Ectodermal cell (in vitro differentiated cells): ENCODE measurements around the gene GMIP.
"Not testable (repeated sequence)": the region's sequence is repeated elsewhere in the genome, so short reads cannot be mapped to it uniquely, and the experiment has no call there.

Experiments
- H3K27ac ChIP-seq: 2 replicates; pipeline ENCODE4 v1.7.0; 2013; ENCODE audit warnings: mild to moderate bottlenecking, low read depth, low read length; ENCODE audit not compliant: insufficient read depth, poor library complexity, severe bottlenecking
- H3K27me3 ChIP-seq: 2 replicates; pipeline ENCODE4 v1.7.0; 2013; ENCODE audit warnings: mild to moderate bottlenecking, low read length; ENCODE audit not compliant: insufficient read depth, control insufficient read depth, poor library complexity, severe bottlenecking
- H3K36me3 ChIP-seq: one replicate; pipeline ENCODE4 v1.7.0; 2013; ENCODE audit warnings: low read length; ENCODE audit not compliant: control insufficient read depth, insufficient read depth
- H3K4me1 ChIP-seq: one replicate; pipeline ENCODE4 v1.7.0; 2013; ENCODE audit warnings: low read length; ENCODE audit not compliant: control insufficient read depth, insufficient read depth
- H3K4me3 ChIP-seq: 2 replicates; pipeline ENCODE4 v1.7.0; 2013; ENCODE audit warnings: low read depth, low read length, control low read depth; ENCODE audit not compliant: insufficient read depth
- H3K9me3 ChIP-seq: 2 replicates; pipeline ENCODE4 v1.7.0; 2013; ENCODE audit warnings: mild to moderate bottlenecking, low read length, moderate library complexity; ENCODE audit not compliant: control insufficient read depth
- WGBS, 2 experiments: methylation state at CpG; one replicate each; pipeline ENCODE4 v1.1.7; 2013; ENCODE audit warnings: missing lambda C conversion rate in 2 of 2; 5-methylcytosine and 5-hydroxymethylcytosine counted together

The GMIP gene

GRCh38 chr19:19610376-19611202 lies 32.9 kb downstream of the GMIP start:
- H3K27me3 ChIP-seq, result no peaks in the 10 kb centered on the region
- no peaks in the 10 kb centered on the region for H3K4me1 ChIP-seq
- H3K27ac ChIP-seq, result no peak overlapping the region
- no peak overlapping the region for H3K4me3 ChIP-seq
- WGBS, 2 experiments, result 91 to 94% methylated on average over 8 to 9 of the region's 10 CpGs
- H3K9me3 ChIP-seq, result no peaks in the 10 kb centered on the region
- H3K36me3 ChIP-seq, result no peaks in the 10 kb centered on the region

GRCh38 chr19:19606686-19607085 lies 36.8 kb downstream of the GMIP start:
- WGBS, 2 experiments, result 92 to 94% methylated on average over 8 of the region's 8 CpGs
- H3K27ac ChIP-seq, result not testable (repeated sequence)

GRCh38 chr19:19606021-19606420 lies 37.4 kb downstream of the GMIP start:
- Histone ChIP-seq H3K27me3 (no peaks in the 10 kb centered on the region), H3K4me3 (no peak overlapping the region), H3K27ac (no peak overlapping the region), H3K9me3 (no peaks in the 10 kb centered on the region), H3K36me3 (no peaks in the 10 kb centered on the region), H3K4me1 (no peaks in the 10 kb centered on the region)
- 85 to 86% methylated on average over 1 of the region's 1 CpG for WGBS, 2 experiments

More at GRCh38 chr19:19606686-19607085, 36.8 kb downstream of the GMIP start:
- H3K36me3 ChIP-seq, H3K4me1 ChIP-seq, H3K27me3 ChIP-seq, H3K9me3 ChIP-seq, H3K4me3 ChIP-seq: not testable (repeated sequence)

- Histone ChIP-seq H3K36me3 (no peaks in the 10 kb centered on the region), H3K9me3 (no peaks in the 10 kb centered on the region), H3K27ac (no peak overlapping the region), H3K27me3 (no peaks in the 10 kb centered on the region), H3K4me1 (no peaks in the 10 kb centered on the region), H3K4me3 (no peak overlapping the region)
- WGBS, 2 experiments, result 79 to 82% methylated on average over 3 of the region's 3 CpGs
These were observed 40.6 kb downstream of the GMIP start for GRCh38 chr19:19602713-19603324.

- Histone ChIP-seq H3K4me1 (no peaks in the 10 kb centered on the region), H3K9me3 (no peaks in the 10 kb centered on the region), H3K36me3 (no peaks in the 10 kb centered on the region), H3K27ac (no peak overlapping the region), H3K27me3 (no peaks in the 10 kb centered on the region), H3K4me3 (no peak overlapping the region)
- WGBS, 2 experiments, result 80 to 83% methylated on average over 9 of the region's 9 CpGs
These were observed 41.2 kb downstream of the GMIP start for GRCh38 chr19:19602136-19602712.

GRCh38 chr19:19600793-19601330 lies 42.6 kb downstream of the GMIP start:
- Histone ChIP-seq H3K4me3 (no peak overlapping the region), H3K4me1 (no peaks in the 10 kb centered on the region), H3K27ac (no peak overlapping the region), H3K9me3 (no peaks in the 10 kb centered on the region), H3K36me3 (no peaks in the 10 kb centered on the region), H3K27me3 (no peaks in the 10 kb centered on the region)
- 94 to 100% methylated on average over 1 of the region's 1 CpG for WGBS, 2 experiments

- WGBS, 2 experiments, result 94 to 96% methylated on average over 20 of the region's 20 CpGs
- not testable (repeated sequence) for H3K4me3 ChIP-seq, H3K27ac ChIP-seq, H3K36me3 ChIP-seq, H3K9me3 ChIP-seq, H3K4me1 ChIP-seq, H3K27me3 ChIP-seq
These were observed 44.6 kb downstream of the GMIP start for GRCh38 chr19:19598728-19599451.

- no peaks in the 10 kb centered on the region for H3K9me3 ChIP-seq
- H3K36me3 ChIP-seq, result no peaks in the 10 kb centered on the region
- H3K4me3 ChIP-seq, result no peak overlapping the region
- H3K4me1 ChIP-seq, result no peaks in the 10 kb centered on the region
- no peaks in the 10 kb centered on the region for H3K27me3 ChIP-seq
- 91% methylated on average over 8 of the region's 8 CpGs for WGBS, 2 experiments
- H3K27ac ChIP-seq, result no peak overlapping the region
These were observed 45.6 kb downstream of the GMIP start for GRCh38 chr19:19597809-19598306.

- no peaks in the 10 kb centered on the region for H3K36me3 ChIP-seq
- H3K9me3 ChIP-seq, result no peaks in the 10 kb centered on the region
- no peak overlapping the region for H3K4me3 ChIP-seq
- H3K27ac ChIP-seq, result no peak overlapping the region
- H3K27me3 ChIP-seq, result no peaks in the 10 kb centered on the region
- H3K4me1 ChIP-seq, result peaks cover 6% of the 10 kb centered on the region
- 88 to 91% methylated on average over 8 of the region's 8 CpGs for WGBS, 2 experiments
These were observed 48.2 kb downstream of the GMIP start for GRCh38 chr19:19595171-19595701.
